ENCODE results near the gene UPK3A. TPM values are rescaled to one million over a fixed set of nuclear protein-coding genes. Genes with fewer than 3 reads are reported as not detected.

UPK3A gene
- total and polyA plus RNA-seq, 2 of the 8 experiments (the other 6 are each of a cell fraction or from before 2014, with no cell fraction given) = 0.35 to 1.7 TPM

DNA sequence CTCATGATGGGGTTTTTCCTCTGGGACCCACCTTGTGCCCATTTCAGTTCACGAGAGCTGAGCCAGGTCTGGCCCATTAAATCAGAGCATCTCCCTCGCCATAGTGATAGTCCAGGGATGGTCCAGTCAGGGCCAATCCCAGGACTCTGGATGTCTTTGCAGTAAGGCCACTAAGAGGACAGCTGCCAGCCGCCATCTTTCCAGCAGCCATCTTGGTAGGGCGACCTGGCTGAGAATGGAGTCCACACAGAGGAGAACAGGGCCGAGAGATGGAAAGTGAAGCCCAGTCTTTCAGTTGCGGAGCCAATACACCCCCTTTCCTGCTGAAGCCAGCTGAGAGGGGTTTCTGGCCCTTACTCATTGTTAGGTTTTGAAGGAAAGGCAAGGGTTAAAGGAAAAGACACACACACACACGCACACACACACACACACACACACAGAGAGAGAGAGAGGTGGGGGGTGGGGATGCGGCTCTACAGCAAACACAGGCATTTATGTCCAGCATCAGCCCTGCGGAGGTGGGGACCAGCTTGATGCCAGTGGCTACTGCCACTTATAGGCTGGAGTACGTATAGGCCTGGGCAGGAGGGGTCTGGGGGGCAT, 31.6 kb upstream of the UPK3A start:
- POLR2A ChIA-PET (ENCODE audit: partially characterized antibody) = interaction anchor here (0.7 to 1.1 kb wide), 2 partner anchors 9 to 239 kb away, joined by 3 read pairs; no protein-coding TSS in a partner anchor
- 0 out of 4 replicates have a peak, but pooled peaks of 1 of the 2 experiments have one; percentile 11 for TF ChIP-seq RAD21 (IDR thresholded peaks at IDR 0.05 in 1 of 2, conservative IDR thresholded peaks at IDR 0.05 in 1 of 2; ENCODE audit: low read depth in 2 of 2, low read length in 2 of 2)
- TF ChIP-seq YY1 (IDR thresholded peaks at IDR 0.05; ENCODE audit: low read depth, low read length) = peak; percentile 44; the same call in 1 of the 2 replicates
- no peak for TF ChIP-seq SIN3A (conservative IDR thresholded peaks at IDR 0.05 in 1 of 2, IDR thresholded peaks at IDR 0.05 in 1 of 2; ENCODE audit: low read depth in 1 of 2, low read length in 2 of 2)
- no peak for TF ChIP-seq FOSL1 (IDR thresholded peaks at IDR 0.05; ENCODE audit: insufficient read depth, low read depth, low read length)

More for the DNA sequence above, 31.6 kb upstream of the UPK3A start:
- no peak overlapping the region for H3K9ac ChIP-seq (replicated peaks in 1 of 4; ENCODE audit: extremely low read depth in 1 of 4, low read depth in 3 of 4, low read length in 3 of 4)
- no peak overlapping the region for H2AK5ac ChIP-seq (ENCODE audit: low read depth, low read length)
- H3K4ac ChIP-seq (replicated peaks; ENCODE audit: insufficient read length, low read depth, low read length) = no peak overlapping the region
- H3K9me3 ChIP-seq (ENCODE audit: insufficient read depth in 2 of 2, low read depth in 1 of 2, low read length in 1 of 2) = peaks cover 0 to 2% of the 10 kb centered on the region in 2 experiments; a peak in 1 of 4 replicates
- no peak overlapping the region for H2BK5ac ChIP-seq (ENCODE audit: low read depth, low read length)
- CTCF ChIA-PET (ENCODE audit: partially characterized antibody) = interaction anchor here (0.9 to 2.0 kb wide), 5 partner anchors 11 to 152 kb away, joined by 3 to 10 read pairs (median 4); no protein-coding TSS in a partner anchor
- no peak overlapping the region for H3K4me2 ChIP-seq (ENCODE audit: insufficient read depth in 1 of 2, low read depth in 2 of 2, low read length in 2 of 2)
- no peak overlapping the region for H3K14ac ChIP-seq (ENCODE audit: insufficient read length)
- H2BK15ac ChIP-seq (ENCODE audit: low read length) = no peak overlapping the region
- H3K18ac ChIP-seq (ENCODE audit: extremely low read depth, low read length) = no peak overlapping the region
- H2BK120ac ChIP-seq (replicated peaks; ENCODE audit: low read depth, low read length) = no peak overlapping the region
- no peak overlapping the region for H3K4me3 ChIP-seq (ENCODE audit: extremely low read depth in 1 of 4, insufficient read depth in 2 of 4, low read depth in 3 of 4, low read length in 4 of 4)
- no peak overlapping the region for H4K91ac ChIP-seq (replicated peaks; ENCODE audit: insufficient read length, low read length)
- FAIRE-seq (no peak), DNase-seq (ENCODE audit: low read depth in 1 of 2, low spot score in 2 of 2) (no peak)
- H3K79me2 ChIP-seq (ENCODE audit: control insufficient read depth in 1 of 2, insufficient read depth in 2 of 2, low read length in 2 of 2) = no peaks in the 10 kb centered on the region
- no peaks in the 10 kb centered on the region for H3K79me1 ChIP-seq (ENCODE audit: low read depth, low read length)
- H3K23me2 ChIP-seq (ENCODE audit: low read depth, low read length) = no peaks in the 10 kb centered on the region
- H3K27ac ChIP-seq (ENCODE audit: low read depth, low read length) = no peak overlapping the region
- no peaks in the 10 kb centered on the region for H3K4me1 ChIP-seq (replicated peaks in 1 of 4; ENCODE audit: control insufficient read depth in 3 of 4, insufficient read depth in 4 of 4, low read length in 3 of 4)
- no peak overlapping the region for H3K56ac ChIP-seq (replicated peaks; ENCODE audit: insufficient read length, low read depth, low read length)
- H4K5ac ChIP-seq (ENCODE audit: insufficient read length, low read depth, low read length) = no peak overlapping the region
- H3K36me3 ChIP-seq (ENCODE audit: control insufficient read depth in 2 of 4, insufficient read depth in 4 of 4, low read length in 3 of 4) = no peaks in the 10 kb centered on the region
- no peaks in the 10 kb centered on the region for H4K20me1 ChIP-seq (replicated peaks in 1 of 2; ENCODE audit: control insufficient read depth in 1 of 2, insufficient read depth in 2 of 2, low read length in 2 of 2)
- H2BK12ac ChIP-seq (ENCODE audit: low read depth, low read length) = no peak overlapping the region
- WGBS, 2 experiments (ENCODE audit: extremely low coverage in 1 of 2, insufficient coverage in 1 of 2, insufficient read length in 1 of 2, insufficient replicate concordance in 2 of 2, low coverage in 1 of 2, low lambda C conversion rate in 2 of 2, missing lambda C conversion rate in 1 of 2) = 83% methylated on average over 10 of the region's 10 CpGs; no CpG with 5 or more reads in 1 of the 2 experiments
- no peak overlapping the region for H2BK20ac ChIP-seq (ENCODE audit: low read length)
- H4K8ac ChIP-seq (ENCODE audit: extremely low read depth, insufficient read depth, low read length) = peak overlapping the region; percentile 62; the same call in 1 of the 2 replicates
- no peaks in the 10 kb centered on the region for H3K27me3 ChIP-seq (replicated peaks in 1 of 4; ENCODE audit: control insufficient read depth in 3 of 4, extremely low read depth in 1 of 4, insufficient read depth in 3 of 4, low read length in 3 of 4)
- H2AFZ ChIP-seq (ENCODE audit: low read length) = 0 out of 2 replicates have a peak overlapping the region, but pooled peaks have one; percentile 90
- no peak overlapping the region for H3K23ac ChIP-seq (ENCODE audit: insufficient read length)
